Pons (tissue), 1 donor: Measurements from ENCODE around the gene CPLX4.
"Not testable (repeated sequence)": the region's sequence is repeated elsewhere in the genome, so short reads cannot be mapped to it uniquely, and the experiment has no call there.

Source experiments
- DNase-seq: peaks from one replicate; pipeline ENCODE4 v3.0.0-alpha.2; 2016; ENCODE audit warnings: low spot score

The CPLX4 gene

GRCh38 chr18:59269563-59270119, 48.8 kb downstream of the CPLX4 start:
- no peak for DNase-seq

GRCh38 chr18:59268721-59269562, 49.5 kb downstream of the CPLX4 start:
- no peak for DNase-seq

- DNase-seq: no peak
These were observed 50.2 kb downstream of the CPLX4 start for GRCh38 chr18:59268127-59268720.

GRCh38 chr18:59267503-59268126, 50.8 kb downstream of the CPLX4 start:
- no peak for DNase-seq

GRCh38 chr18:59266886-59267502, 51.5 kb downstream of the CPLX4 start:
- no peak for DNase-seq

- DNase-seq: no peak
These were observed 52.0 kb downstream of the CPLX4 start for GRCh38 chr18:59266459-59266858.

GRCh38 chr18:59265974-59266369, 52.5 kb downstream of the CPLX4 start:
- DNase-seq: no peak

- DNase-seq: no peak
These were observed 53.0 kb downstream of the CPLX4 start for GRCh38 chr18:59265246-59265973.

GRCh38 chr18:59264651-59265245, 53.7 kb downstream of the CPLX4 start:
- no peak for DNase-seq

GRCh38 chr18:59264121-59264571, 54.3 kb downstream of the CPLX4 start:
- DNase-seq: no peak

GRCh38 chr18:59263661-59264060, 54.8 kb downstream of the CPLX4 start:
- DNase-seq: no peak

- not testable (repeated sequence) for DNase-seq
These were observed 56.2 kb downstream of the CPLX4 start for GRCh38 chr18:59262243-59262642.

- DNase-seq: not testable (repeated sequence)
These were observed 56.6 kb downstream of the CPLX4 start for GRCh38 chr18:59261842-59262241.

- DNase-seq: not testable (repeated sequence)
These were observed 63.0 kb downstream of the CPLX4 start for GRCh38 chr18:59255491-59255890.

GRCh38 chr18:59249199-59249774, 69.2 kb downstream of the CPLX4 start:
- peak; percentile 73 for DNase-seq

- DNase-seq: no peak
These were observed 71.7 kb downstream of the CPLX4 start for GRCh38 chr18:59246796-59247195.
